Esophagus muscularis mucosa (tissue), 4 donors: Measurements from ENCODE around the gene GPI. TPM values are rescaled to one million over a fixed set of nuclear protein-coding genes. Genes with fewer than 3 reads are reported as not detected.

Source experiments
- DNase-seq: peaks from one replicate; pipeline ENCODE4 v3.0.0-alpha.2; 2017; ENCODE audit errors: extremely low spot score
- H3K27ac ChIP-seq, 4 donors: fragments of 200-600 bp; sonication (generic); replicated peaks in 1 of 4; 1 replicate in 3 of 4; 2 replicates in 1 of 4; pipeline ENCODE4 v1.5.1; 2016 to 2019; ENCODE audit warnings: mild to moderate bottlenecking in 1 of 4
- H3K27me3 ChIP-seq, 4 donors: fragments of 200-600 bp; sonication (generic); one replicate each; pipeline versions ENCODE4 v1.5.1 to v1.6.0; 2016 to 2019
- H3K36me3 ChIP-seq, 4 donors: fragments of 200-600 bp; sonication (generic); one replicate each; pipeline ENCODE4 v1.5.1; 2016 to 2019
- H3K4me1 ChIP-seq, 4 donors: fragments of 200-600 bp; sonication (generic); one replicate each; pipeline ENCODE4 v1.5.1; 2016 to 2019
- H3K4me3 ChIP-seq, 4 donors: fragments of 200-600 bp; sonication (generic); 1 replicate in 2 of 4; 2 replicates in 2 of 4; pipeline ENCODE4 v1.5.1; 2016 to 2019; ENCODE audit warnings: mild to moderate bottlenecking in 4 of 4, moderate library complexity in 1 of 4
- H3K9me3 ChIP-seq, 4 donors: fragments of 200-600 bp; sonication (generic); 1 replicate in 3 of 4; 2 replicates in 1 of 4; pipeline ENCODE4 v1.5.1; 2016 to 2019
- EP300 ChIP-seq: sonication (generic); formaldehyde crosslinking; IDR thresholded peaks from one replicate; pipeline ENCODE4 v1.6.1; 2017; ENCODE audit warnings: antibody characterized with exemption
- POLR2A ChIP-seq: fragments of 450-650 bp; IDR thresholded peaks from one replicate; pipeline ENCODE4 v1.6.1; 2017; ENCODE audit warnings: antibody characterized with exemption, moderate library complexity, mild to moderate bottlenecking, low read depth
- POLR2AphosphoS5 ChIP-seq, 2 donors: sonication (generic); formaldehyde crosslinking; IDR thresholded peaks; one replicate each; pipeline ENCODE4 v1.6.1; 2017; ENCODE audit warnings: antibody characterized with exemption in 2 of 2
- WGBS: methylation state at CpG from one replicate; pipeline ENCODE4 v1.1.5; 2018; 5-methylcytosine and 5-hydroxymethylcytosine counted together
- intact Hi-C: fragments of 100-400 bp; cut with DNase I; formaldehyde crosslinking; loops from one replicate; pipeline ENCODE4 v1.15.1; 2023
- total RNA-seq, 4 donors: library from RNA; depleted of rRNA; stranded (reverse); fragments of >200 nt; gene quantifications; one replicate each; pipeline versions ENCODE4 v1.1.0 to v1.2.1, GENCODE V29; 2016
- TF ChIP-seq, protein P1 (sequence below), 3 experiments: fragments of 200-600 bp in 2 of 3; fragments of 450-650 bp in 1 of 3; sonication (generic) in 2 of 3; IDR thresholded peaks; one replicate each; pipeline ENCODE4 v1.5.1; 2017 to 2019; ENCODE audit warnings: antibody characterized with exemption in 3 of 3, mild to moderate bottlenecking in 2 of 3, moderate library complexity in 1 of 3

GPI gene
- 100 to 1,000 TPM; 121 to 313 (median 212) TPM for total RNA-seq

DNA sequence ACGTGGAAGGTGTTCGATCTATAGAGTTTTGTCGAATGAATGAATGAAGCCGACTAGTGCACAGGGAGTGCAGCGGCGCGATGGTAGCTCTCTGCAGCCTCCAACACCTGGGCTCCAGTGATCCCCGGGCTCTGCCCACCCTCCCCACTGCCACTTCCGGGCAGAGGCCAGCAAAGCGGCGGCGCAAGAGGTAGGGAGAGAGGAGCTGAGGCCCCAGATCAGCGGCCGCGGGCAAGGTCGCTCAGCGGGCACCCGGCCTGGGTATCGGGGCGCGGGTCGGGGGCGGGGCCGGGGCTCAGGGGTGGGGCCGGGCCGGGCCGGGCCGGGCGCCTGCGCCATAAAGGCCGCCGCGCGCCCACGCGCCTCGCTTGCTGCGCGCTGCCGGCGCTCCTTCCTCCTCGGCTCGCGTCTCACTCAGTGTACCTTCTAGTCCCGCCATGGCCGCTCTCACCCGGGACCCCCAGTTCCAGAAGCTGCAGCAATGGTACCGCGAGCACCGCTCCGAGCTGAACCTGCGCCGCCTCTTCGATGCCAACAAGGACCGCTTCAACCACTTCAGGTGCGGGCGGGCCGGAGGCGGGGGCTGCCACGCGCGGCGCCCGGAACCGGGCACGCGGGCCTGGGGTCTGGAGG is at the start of gene GPI:
Gene GPI, plus strand, starts transcription at position 367 of the 633 bp plus-strand sequence. Its CDS starts 71 bp downstream, at position 438.
- H3K27ac ChIP-seq, result peak within 1 kb of the TSS; percentile 86 to 93 (median 88)
- no peak for DNase-seq
- H3K27me3 ChIP-seq, result no peaks in the 10 kb centered on the region
- peaks cover 32 to 43% (median 39%) of the 10 kb centered on the region in 4 donors for H3K4me1 ChIP-seq
- H3K9me3 ChIP-seq, result no peaks in the 10 kb centered on the region
- peaks cover 23 to 37% (median 33%) of the 10 kb centered on the region in 4 donors for H3K36me3 ChIP-seq
- H3K4me3 ChIP-seq, result peak within 1 kb of the TSS; percentile 87 to 100 (median 94)
- TF ChIP-seq POLR2AphosphoS5 (IDR thresholded peaks at IDR 0.05) (peak; percentile 18 to 70), EP300 (no peak)
- intact Hi-C loops, result no loop called here
- WGBS, result 2% methylated on average over 11 of the region's 67 CpGs

DNA sequence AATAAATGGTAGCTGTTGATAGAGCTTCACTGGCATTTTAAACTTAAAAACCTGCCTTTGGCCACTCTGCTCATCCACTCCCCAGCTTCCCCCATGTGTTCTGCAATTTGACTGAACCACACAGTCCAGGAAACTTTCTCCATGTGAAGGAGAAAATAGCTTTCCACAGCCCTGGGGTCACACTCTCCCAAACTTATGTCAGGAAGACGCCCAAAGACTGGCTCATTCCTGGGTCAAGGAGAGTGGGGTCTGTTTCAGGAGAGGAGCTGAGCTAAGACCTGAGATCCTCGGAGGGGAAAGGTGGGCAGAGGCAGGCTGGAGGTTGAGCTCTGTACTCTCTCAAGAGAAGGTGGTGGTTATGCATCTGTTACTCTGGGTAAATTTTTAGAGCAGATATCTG is 48.7 kb upstream of the GPI start:
- Histone ChIP-seq H3K27ac (peak overlapping the region in 1 of 4 donors; percentile 42), H3K4me3 (no peak overlapping the region), H3K9me3 (no peaks in the 10 kb centered on the region), H3K4me1 (peaks cover 17 to 49% (median 27%) of the 10 kb centered on the region in 4 donors), H3K27me3 (no peaks in the 10 kb centered on the region), H3K36me3 (peaks cover 3 to 15% (median 11%) of the 10 kb centered on the region in 4 donors)
- 93% methylated on average over 2 of the region's 2 CpGs for WGBS
- intact Hi-C loops, result no loop called here
- DNase-seq, result no peak
- TF ChIP-seq, protein P1, sequence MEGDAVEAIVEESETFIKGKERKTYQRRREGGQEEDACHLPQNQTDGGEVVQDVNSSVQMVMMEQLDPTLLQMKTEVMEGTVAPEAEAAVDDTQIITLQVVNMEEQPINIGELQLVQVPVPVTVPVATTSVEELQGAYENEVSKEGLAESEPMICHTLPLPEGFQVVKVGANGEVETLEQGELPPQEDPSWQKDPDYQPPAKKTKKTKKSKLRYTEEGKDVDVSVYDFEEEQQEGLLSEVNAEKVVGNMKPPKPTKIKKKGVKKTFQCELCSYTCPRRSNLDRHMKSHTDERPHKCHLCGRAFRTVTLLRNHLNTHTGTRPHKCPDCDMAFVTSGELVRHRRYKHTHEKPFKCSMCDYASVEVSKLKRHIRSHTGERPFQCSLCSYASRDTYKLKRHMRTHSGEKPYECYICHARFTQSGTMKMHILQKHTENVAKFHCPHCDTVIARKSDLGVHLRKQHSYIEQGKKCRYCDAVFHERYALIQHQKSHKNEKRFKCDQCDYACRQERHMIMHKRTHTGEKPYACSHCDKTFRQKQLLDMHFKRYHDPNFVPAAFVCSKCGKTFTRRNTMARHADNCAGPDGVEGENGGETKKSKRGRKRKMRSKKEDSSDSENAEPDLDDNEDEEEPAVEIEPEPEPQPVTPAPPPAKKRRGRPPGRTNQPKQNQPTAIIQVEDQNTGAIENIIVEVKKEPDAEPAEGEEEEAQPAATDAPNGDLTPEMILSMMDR (IDR thresholded peaks at IDR 0.05), result no peak
- TF ChIP-seq EP300 (no peak), POLR2AphosphoS5 (IDR thresholded peaks at IDR 0.05) (no peak), POLR2A (no peak)

DNA sequence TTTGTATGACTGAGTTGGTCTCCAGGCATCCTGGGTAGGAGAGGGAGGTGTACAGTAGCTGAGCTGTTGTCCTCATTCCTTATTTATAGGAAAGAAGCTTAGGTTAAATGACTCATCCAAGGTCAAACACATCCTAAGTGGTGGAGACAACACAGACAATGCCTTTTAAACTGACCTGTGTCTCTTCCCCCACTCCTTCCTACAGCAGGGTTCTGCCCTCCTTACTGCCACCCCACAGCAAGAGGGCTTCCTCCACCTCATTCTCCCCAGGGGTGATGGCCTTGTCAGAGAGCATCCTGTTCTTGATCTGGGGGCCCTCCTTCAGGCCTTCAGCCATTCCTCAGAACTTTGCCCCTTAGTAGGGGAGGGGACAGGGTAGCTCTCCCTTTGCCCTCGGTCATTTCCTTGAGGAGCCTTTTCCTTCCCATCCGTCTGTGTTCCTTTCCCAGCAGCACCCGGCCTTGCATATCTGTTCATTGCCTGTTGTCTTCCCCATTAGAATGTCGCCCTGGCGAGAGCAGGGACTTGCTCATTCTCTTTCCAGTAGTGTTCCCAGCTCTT is 48.2 kb upstream of the GPI start:
- Histone ChIP-seq H3K9me3 (no peaks in the 10 kb centered on the region), H3K4me1 (peaks cover 17 to 49% (median 24%) of the 10 kb centered on the region in 4 donors)

DNA sequence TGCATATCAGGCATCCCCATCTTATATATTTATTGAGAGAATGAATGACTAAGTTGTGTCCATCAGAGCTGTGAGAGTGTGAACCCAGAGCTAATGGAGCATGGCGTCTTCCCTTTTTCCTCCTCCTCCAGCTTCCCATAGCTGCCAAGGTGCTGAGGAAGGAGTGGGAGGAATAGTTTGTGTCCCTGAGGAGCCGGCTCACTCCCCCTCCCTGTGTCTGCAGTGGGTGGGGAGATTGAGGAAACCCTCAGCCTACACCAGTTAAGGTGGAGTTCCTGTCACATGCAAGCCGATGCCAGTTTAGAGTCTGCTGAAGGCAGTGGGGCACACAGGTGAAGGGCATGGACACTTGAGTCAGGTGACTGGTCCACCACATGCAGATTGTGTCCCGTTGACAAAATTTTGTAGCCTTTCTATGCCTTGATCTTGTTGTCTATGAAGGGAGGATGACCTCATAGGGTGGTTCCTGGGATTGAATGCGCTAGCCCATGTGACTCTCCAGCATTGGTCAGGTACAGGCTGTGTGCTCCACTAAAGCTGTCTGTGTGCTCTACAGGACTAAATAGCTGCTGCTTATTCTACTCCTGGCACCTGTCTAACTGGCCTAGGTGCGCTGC is 47.6 kb upstream of the GPI start:
- no peak for DNase-seq
- Histone ChIP-seq H3K27ac (peak overlapping the region in 3 of 4 donors; percentile 38 to 44 (median 42)), H3K4me1 (peaks cover 17 to 49% (median 24%) of the 10 kb centered on the region in 4 donors), H3K4me3 (no peak overlapping the region), H3K36me3 (peaks cover 12 to 26% (median 23%) of the 10 kb centered on the region in 4 donors), H3K27me3 (no peaks in the 10 kb centered on the region), H3K9me3 (no peaks in the 10 kb centered on the region)
- intact Hi-C loops, result no loop called here
- WGBS, result 84% methylated on average over 5 of the region's 6 CpGs
- TF ChIP-seq EP300 (no peak), POLR2A (no peak), POLR2AphosphoS5 (IDR thresholded peaks at IDR 0.05) (no peak)
- TF ChIP-seq, protein P1 (IDR thresholded peaks at IDR 0.05), result no peak

More for the DNA sequence above, 48.2 kb upstream of the GPI start:
- H3K4me3 ChIP-seq, result no peak overlapping the region
- 90% methylated on average over 5 of the region's 5 CpGs for WGBS
- no peak for TF ChIP-seq EP300
- no peak for TF ChIP-seq POLR2AphosphoS5 (IDR thresholded peaks at IDR 0.05)
- TF ChIP-seq POLR2A, result no peak
- TF ChIP-seq, protein P1 (IDR thresholded peaks at IDR 0.05), result no peak
- no peak for DNase-seq
- no peaks in the 10 kb centered on the region for H3K27me3 ChIP-seq
- peak overlapping the region in 3 of 4 donors; percentile 38 to 44 (median 42) for H3K27ac ChIP-seq
- intact Hi-C loops, result no loop called here
- peaks cover 8 to 20% (median 17%) of the 10 kb centered on the region in 4 donors for H3K36me3 ChIP-seq

DNA sequence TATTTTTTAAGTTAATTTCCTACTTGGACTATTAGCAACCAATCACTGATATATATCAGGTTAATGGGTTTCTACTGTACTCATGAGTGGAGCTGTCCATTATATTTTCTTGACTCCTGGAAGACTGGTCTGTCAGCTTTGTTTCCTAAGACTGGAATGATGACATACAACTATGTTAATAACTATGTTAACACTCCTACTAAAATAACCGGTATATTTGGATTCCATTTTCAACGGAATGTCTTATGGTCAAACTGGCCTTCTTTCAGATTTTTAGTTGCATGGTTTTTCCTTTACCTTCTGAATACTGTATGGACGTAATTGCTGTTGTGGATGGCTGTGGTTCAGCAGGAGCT is 45.8 kb upstream of the GPI start:
- no peaks in the 10 kb centered on the region for H3K9me3 ChIP-seq
- peaks cover 17 to 39% (median 24%) of the 10 kb centered on the region in 4 donors for H3K4me1 ChIP-seq
- no peaks in the 10 kb centered on the region for H3K27me3 ChIP-seq
- peaks cover 21 to 44% (median 38%) of the 10 kb centered on the region in 4 donors for H3K36me3 ChIP-seq
- no peak overlapping the region for H3K4me3 ChIP-seq
- no peak for TF ChIP-seq EP300
- TF ChIP-seq POLR2AphosphoS5 (IDR thresholded peaks at IDR 0.05), result no peak
- WGBS, result 79% methylated on average over 3 of the region's 3 CpGs
- DNase-seq, result no peak
- H3K27ac ChIP-seq, result no peak overlapping the region
- intact Hi-C loops, result no loop called here
